K562 (cell line): ENCODE measurements around the gene CETN2. TPM values are rescaled to one million over a fixed set of nuclear protein-coding genes. Genes with fewer than 3 reads are reported as not detected.

Source experiments
- ADNP ChIP-seq: fragments of 200-800 bp; sonication (Bioruptor generic); IDR thresholded peaks from 2 replicates; pipeline ENCODE4 v1.6.1; 2016; ENCODE audit warnings: missing genetic modification characterization, missing compliant biosample characterization
- ARID1B ChIP-seq: fragments of 450-650 bp; IDR thresholded peaks from 2 replicates; pipeline ENCODE4 v1.6.1; 2016; ENCODE audit warnings: antibody characterized with exemption, mild to moderate bottlenecking, inconsistent platforms
- ATF1 ChIP-seq, 2 experiments: fragments of 450-650 bp in 1 of 2; IDR thresholded peaks; 2 replicates each; pipeline ENCODE4 v1.6.1; 2016; ENCODE audit warnings: missing compliant biosample characterization in 1 of 2, missing genetic modification characterization in 1 of 2
- ATF3 ChIP-seq, 2 experiments: fragments of 450-650 bp in 1 of 2; sonication (generic) in 1 of 2; formaldehyde crosslinking in 1 of 2; IDR thresholded peaks in 1 of 2; conservative IDR thresholded peaks in 1 of 2; 2 replicates each; pipeline versions ENCODE4 v1.6.1 to v1.8.1; 2016 to 2023; ENCODE audit warnings: mild to moderate bottlenecking in 2 of 2, moderate library complexity in 2 of 2, inconsistent platforms in 1 of 2, missing genetic modification reagents in 1 of 2
- CBFA2T3 ChIP-seq: fragments of 450-650 bp; IDR thresholded peaks from 2 replicates; pipeline ENCODE4 v1.6.1; 2017
- CBX1 ChIP-seq: sonication (generic); IDR thresholded peaks from 2 replicates; pipeline ENCODE4 v1.6.1; 2016; ENCODE audit warnings: antibody characterized with exemption, low read depth, mild to moderate bottlenecking
- CHD4 ChIP-seq: fragments of 200-600 bp; sonication (generic); IDR thresholded peaks from 3 replicates; pipeline ENCODE4 v1.6.1; 2012; ENCODE audit warnings: low read depth, mild to moderate bottlenecking, mixed read lengths, low read length, inconsistent platforms; ENCODE audit not compliant: insufficient read depth, insufficient replicate concordance, poor library complexity, severe bottlenecking
- FOSL1 ChIP-seq: fragments of 200-800 bp; sonication (Bioruptor generic); conservative IDR thresholded peaks from 2 replicates; pipeline ENCODE4 v1.6.1; 2016; ENCODE audit warnings: missing genetic modification characterization, missing compliant biosample characterization
- HDAC8 ChIP-seq: fragments of 450-650 bp; IDR thresholded peaks from 2 replicates; pipeline ENCODE4 v1.6.1; 2016; ENCODE audit warnings: mild to moderate bottlenecking, missing genetic modification characterization, moderate library complexity, missing compliant biosample characterization
- JUND ChIP-seq, 2 experiments: IDR thresholded peaks; 2 replicates in 1 of 2; 3 replicates in 1 of 2; pipeline ENCODE4 v1.6.1; 2011; ENCODE audit warnings: borderline replicate concordance in 2 of 2, low read depth in 2 of 2, low read length in 2 of 2, improper control_type of control experiment in 1 of 2, missing biosample characterization in 1 of 2, missing genetic modification characterization in 1 of 2, missing genetic modification reagents in 1 of 2
- KDM1A ChIP-seq, 2 experiments: fragments of 450-650 bp; IDR thresholded peaks; 2 replicates each; pipeline ENCODE4 v1.6.1; 2016; ENCODE audit warnings: mild to moderate bottlenecking in 2 of 2
- UBTF ChIP-seq, 2 experiments: IDR thresholded peaks; 2 replicates each; pipeline ENCODE4 v1.6.1; 2012; ENCODE audit warnings: improper control_type of control experiment in 2 of 2, low read depth in 2 of 2, low read length in 2 of 2, borderline replicate concordance in 1 of 2
- ZFX ChIP-seq: sonication (generic); formaldehyde crosslinking; IDR thresholded peaks from 2 replicates; pipeline ENCODE4 v1.8.0; 2022; ENCODE audit warnings: mild to moderate bottlenecking, missing genetic modification reagents, moderate library complexity
- polyA plus RNA-seq, 8 experiments: library from polyadenylated mRNA; depleted of rRNA in 4 of 8; stranded (reverse) in 5 of 8; unstranded in 3 of 8; fragments of >200 nt; fragmentation: Nextera tagmentation in 2 of 8; fragmentation: Illumina TruSeq in 1 of 8; extraction: Ambion mirVana in 2 of 8; extraction: Trizol in 1 of 8; gene quantifications; 2 replicates each; pipeline versions ENCODE4 v1.2.1 to v1.2.3, GENCODE V29; 2011 to 2014; ENCODE audit warnings: inconsistent platforms in 1 of 8, missing spikeins in 1 of 8
- total RNA-seq, 7 experiments: library from RNA; depleted of rRNA in 6 of 7; stranded (reverse); fragments of >200 nt in 6 of 7; fragmentation: Illumina TruSeq in 2 of 7; extraction: Trizol in 2 of 7; gene quantifications; 2 replicates each; pipeline versions ENCODE4 v1.2.1 to v1.2.3, GENCODE V29; 2011 to 2021; ENCODE audit warnings: low replicate concordance in 1 of 7

The CETN2 gene
- total and polyA plus RNA-seq, 9 of the 15 experiments (the other 6 are each of a cell fraction or from before 2014, with no cell fraction given) = 16.7 to 37.1 (median 27.6) TPM

- TF ChIP-seq ARID1B (0 out of 2 replicates have a peak, but pooled peaks have one; percentile 13), KDM1A (IDR thresholded peaks at IDR 0.05) (peak; percentile 66 to 87), CHD4 (peak; percentile 38), ATF1 (CRISPR knock-in tag; IDR thresholded peaks at IDR 0.05) (no peak), ATF1 (tag; IDR thresholded peaks at IDR 0.05) (0 out of 2 replicates have a peak, but pooled peaks have one; percentile 13), ATF3 (IDR thresholded peaks at IDR 0.05) (peak; percentile 57), ATF3 (CRISPR knock-in tag; conservative IDR thresholded peaks at IDR 0.05) (no peak), CBX1 (peak; percentile 89; the same call in 1 of the 2 replicates), CBFA2T3 (peak; percentile 31; the same call in 1 of the 2 replicates), UBTF (IDR thresholded peaks at IDR 0.05; ENCODE audit: borderline replicate concordance in 1 of 2, low read depth in 2 of 2, low read length in 2 of 2) (no peak), ZFX (CRISPR knock-in tag) (no peak), ADNP (peak; percentile 80), HDAC8 (tag) (no peak), JUND (IDR thresholded peaks at IDR 0.05; ENCODE audit: borderline replicate concordance, low read depth, low read length) (peak; percentile 56; the same call in 1 of the 2 replicates), JUND (tag; IDR thresholded peaks at IDR 0.05; ENCODE audit: borderline replicate concordance, low read depth, low read length) (peak; percentile 72; the same call in 2 of the 3 replicates), FOSL1 (peak; percentile 73)
Measured at GRCh38 chrX:152845618-152846240, 15.2 kb upstream of the CETN2 start (continued).
